HepG2 (cell line): ENCODE measurements around the gene AXDND1. TPM values are rescaled to one million over a fixed set of nuclear protein-coding genes. Genes with fewer than 3 reads are reported as not detected.

Experiments
- ATF1 ChIP-seq: IDR thresholded peaks from 2 replicates; pipeline ENCODE4 v1.6.1; 2016; ENCODE audit warnings: mild to moderate bottlenecking, control low read depth
- BCL6 ChIP-seq: IDR thresholded peaks from 2 replicates; pipeline ENCODE4 v1.6.1; 2016; ENCODE audit warnings: missing genetic modification reagents, missing compliant biosample characterization
- HNRNPL ChIP-seq: fragments of 200-400 bp; formaldehyde crosslinking; IDR thresholded peaks from 2 replicates; pipeline ENCODE4 v1.6.1; 2017; ENCODE audit warnings: mild to moderate bottlenecking, low read depth, low read length
- KAT7 ChIP-seq: IDR thresholded peaks from 2 replicates; pipeline ENCODE4 v1.6.1; 2018; ENCODE audit warnings: borderline replicate concordance, missing compliant biosample characterization
- KDM3A ChIP-seq: IDR thresholded peaks from 2 replicates; pipeline ENCODE4 v1.6.1; 2018; ENCODE audit warnings: low read depth, missing compliant biosample characterization
- KDM4B ChIP-seq: sonication (generic); formaldehyde crosslinking; IDR thresholded peaks from 2 replicates; pipeline ENCODE4 v1.4.0; 2020; ENCODE audit warnings: missing genetic modification reagents
- MYC ChIP-seq: sonication (generic); formaldehyde crosslinking; IDR thresholded peaks from 2 replicates; pipeline ENCODE4 v1.9.0; 2021; ENCODE audit warnings: missing genetic modification reagents, borderline replicate concordance
- NFE2 ChIP-seq: sonication (generic); formaldehyde crosslinking; IDR thresholded peaks from 2 replicates; pipeline ENCODE4 v1.4.0; 2020; ENCODE audit warnings: missing genetic modification reagents
- NFE2L2 ChIP-seq: fragments of 150-350 bp; IDR thresholded peaks from 2 replicates; pipeline ENCODE4 v1.6.1; 2014; ENCODE audit warnings: low read length
- PHF20 ChIP-seq: sonication (generic); formaldehyde crosslinking; IDR thresholded peaks from 2 replicates; pipeline ENCODE4 v1.5.0; 2020; ENCODE audit warnings: mild to moderate bottlenecking, missing genetic modification reagents
- RARG ChIP-seq: sonication (generic); formaldehyde crosslinking; IDR thresholded peaks from 2 replicates; pipeline ENCODE4 v1.4.0; 2020; ENCODE audit warnings: low read depth, mild to moderate bottlenecking, missing genetic modification reagents
- SNAI1 ChIP-seq: sonication (generic); formaldehyde crosslinking; IDR thresholded peaks from 2 replicates; pipeline ENCODE4 v1.5.0; 2020; ENCODE audit warnings: mild to moderate bottlenecking, missing genetic modification reagents, borderline replicate concordance
- TBX2 ChIP-seq: sonication (generic); formaldehyde crosslinking; IDR thresholded peaks from 2 replicates; pipeline ENCODE4 v1.5.0; 2020; ENCODE audit warnings: missing genetic modification reagents, mild to moderate bottlenecking, borderline replicate concordance
- TSC22D2 ChIP-seq: sonication (generic); formaldehyde crosslinking; IDR thresholded peaks from 2 replicates; pipeline ENCODE4 v1.5.1; 2020; ENCODE audit warnings: missing genetic modification reagents, mild to moderate bottlenecking, borderline replicate concordance
- XRCC5 ChIP-seq: fragments of 200-400 bp; formaldehyde crosslinking; optimal IDR thresholded peaks from 2 replicates; pipeline ENCODE3; 2017; ENCODE audit warnings: mild to moderate bottlenecking, low read length
- ZNF160 ChIP-seq: sonication (generic); formaldehyde crosslinking; IDR thresholded peaks from 2 replicates; pipeline ENCODE4 v1.8.0; 2022; ENCODE audit warnings: mild to moderate bottlenecking, inconsistent platforms, missing genetic modification reagents
- ZNF207 ChIP-seq: fragments of 450-650 bp; IDR thresholded peaks from 2 replicates; pipeline ENCODE4 v1.6.1; 2016; ENCODE audit warnings: antibody characterized with exemption, borderline replicate concordance
- ZNF224 ChIP-seq: sonication (generic); formaldehyde crosslinking; IDR thresholded peaks from 2 replicates; pipeline ENCODE4 v1.5.0; 2020; ENCODE audit warnings: mild to moderate bottlenecking, missing genetic modification reagents
- ZNF317 ChIP-seq: sonication (generic); formaldehyde crosslinking; IDR thresholded peaks from 2 replicates; pipeline ENCODE4 v1.5.0; 2020; ENCODE audit warnings: mild to moderate bottlenecking, missing genetic modification reagents
- ZNF335 ChIP-seq: sonication (generic); formaldehyde crosslinking; IDR thresholded peaks from 2 replicates; pipeline ENCODE4 v1.4.0; 2020; ENCODE audit warnings: missing genetic modification reagents
- ZNF530 ChIP-seq: sonication (generic); formaldehyde crosslinking; IDR thresholded peaks from 2 replicates; pipeline ENCODE4 v1.5.0; 2020; ENCODE audit warnings: low read depth, mild to moderate bottlenecking, missing genetic modification reagents
- ZNF564 ChIP-seq: sonication (generic); formaldehyde crosslinking; IDR thresholded peaks from 2 replicates; pipeline ENCODE4 v1.8.1; 2023; ENCODE audit warnings: mild to moderate bottlenecking, missing genetic modification reagents
- ZNF572 ChIP-seq: sonication (generic); formaldehyde crosslinking; IDR thresholded peaks from 2 replicates; pipeline ENCODE4 v1.5.1; 2020; ENCODE audit warnings: mild to moderate bottlenecking, missing genetic modification reagents
- ZNF678 ChIP-seq: sonication (generic); formaldehyde crosslinking; IDR thresholded peaks from 2 replicates; pipeline ENCODE4 v1.4.0; 2020; ENCODE audit warnings: mild to moderate bottlenecking, missing genetic modification reagents
- ZNF749 ChIP-seq: sonication (generic); formaldehyde crosslinking; IDR thresholded peaks from 2 replicates; pipeline ENCODE4 v1.8.0; 2022; ENCODE audit warnings: mild to moderate bottlenecking, missing genetic modification reagents, moderate library complexity, borderline replicate concordance
- ZSCAN12 ChIP-seq: sonication (generic); formaldehyde crosslinking; IDR thresholded peaks from 2 replicates; pipeline ENCODE4 v1.9.0; 2021; ENCODE audit warnings: mild to moderate bottlenecking, missing genetic modification reagents
- polyA plus RNA-seq, 8 experiments: library from polyadenylated mRNA; depleted of rRNA in 3 of 8; stranded (reverse) in 7 of 8; unstranded in 1 of 8; fragments of >200 nt; fragmentation: Illumina TruSeq in 4 of 8; extraction: Trizol in 4 of 8; gene quantifications; 2 replicates each; pipeline versions ENCODE4 v1.2.1 to v1.2.3, GENCODE V29; 2011 to 2016; ENCODE audit warnings: low read depth in 4 of 8, missing spikeins in 1 of 8, mixed read lengths in 1 of 8; ENCODE audit not compliant: insufficient read depth in 1 of 8
- total RNA-seq, 5 experiments: library from RNA; depleted of rRNA; stranded (reverse); fragments of >200 nt; fragmentation: Illumina TruSeq; extraction: Trizol; gene quantifications; 2 replicates each; pipeline ENCODE4 v1.2.3, GENCODE V29; 2016; ENCODE audit warnings: low read depth in 1 of 5
- TF ChIP-seq, protein P1 (sequence below): sonication (generic); formaldehyde crosslinking; IDR thresholded peaks from 2 replicates; pipeline ENCODE4 v1.5.0; 2020; ENCODE audit warnings: missing genetic modification reagents
- TF ChIP-seq, protein P2 (sequence below): IDR thresholded peaks from 2 replicates; pipeline ENCODE4 v1.6.1; 2016; ENCODE audit warnings: low read depth, control low read depth
- TF ChIP-seq, protein P3 (sequence below): conservative IDR thresholded peaks from 2 replicates; pipeline ENCODE4 v1.6.1; 2018; ENCODE audit warnings: missing genetic modification reagents

Gene AXDND1
- total and polyA plus RNA-seq, 2 of the 13 experiments (the other 11 are each of a cell fraction or from before 2014, with no cell fraction given): 0.15 to 0.40 TPM

DNA sequence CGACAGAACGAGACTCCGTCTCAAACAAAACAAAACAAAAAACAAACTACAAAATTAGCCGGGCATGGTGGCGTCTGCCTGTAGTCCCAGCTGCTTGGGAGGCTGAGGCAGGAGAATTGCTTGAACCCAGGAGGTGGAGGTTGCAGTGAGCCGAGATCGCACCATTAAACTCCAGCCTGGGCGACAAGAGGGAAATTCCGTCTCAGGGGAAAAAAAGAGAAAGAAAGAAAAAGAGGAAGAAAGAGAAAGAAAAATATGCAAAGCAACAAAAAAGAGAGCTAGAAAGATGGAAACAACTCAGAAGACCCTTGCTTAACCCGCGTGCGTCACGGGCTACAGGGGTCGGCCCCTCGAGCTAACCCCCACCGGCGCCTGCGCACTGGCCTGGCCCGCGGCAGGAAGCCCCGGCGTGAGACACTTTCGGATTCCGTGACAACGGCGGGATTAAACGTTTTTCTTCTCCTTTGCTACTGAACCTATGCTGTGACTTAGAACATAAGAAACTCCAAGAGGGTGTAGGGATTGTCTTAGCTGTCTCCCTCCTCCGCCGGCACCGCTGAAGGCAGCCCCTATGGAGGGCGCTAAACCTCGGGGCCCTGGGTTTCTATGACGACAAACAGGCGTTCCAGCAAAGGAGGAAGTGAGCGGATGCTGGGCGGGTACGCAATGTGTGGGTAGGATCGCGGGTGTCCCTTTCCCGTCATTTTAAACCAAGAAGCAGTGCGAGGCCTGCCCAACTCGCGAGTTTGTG is at the start of gene AXDND1 (continued):
- no peak for TF ChIP-seq ZNF224 (CRISPR knock-in tag)
- no peak for TF ChIP-seq TSC22D2 (CRISPR knock-in tag)
- TF ChIP-seq XRCC5: no peak
- TF ChIP-seq PHF20 (CRISPR knock-in tag): peak; percentile 78
- no peak for TF ChIP-seq NFE2L2
- peak; percentile 75; the same call in 1 of the 2 replicates for TF ChIP-seq ATF1 (CRISPR knock-in tag)
- TF ChIP-seq, protein P1, sequence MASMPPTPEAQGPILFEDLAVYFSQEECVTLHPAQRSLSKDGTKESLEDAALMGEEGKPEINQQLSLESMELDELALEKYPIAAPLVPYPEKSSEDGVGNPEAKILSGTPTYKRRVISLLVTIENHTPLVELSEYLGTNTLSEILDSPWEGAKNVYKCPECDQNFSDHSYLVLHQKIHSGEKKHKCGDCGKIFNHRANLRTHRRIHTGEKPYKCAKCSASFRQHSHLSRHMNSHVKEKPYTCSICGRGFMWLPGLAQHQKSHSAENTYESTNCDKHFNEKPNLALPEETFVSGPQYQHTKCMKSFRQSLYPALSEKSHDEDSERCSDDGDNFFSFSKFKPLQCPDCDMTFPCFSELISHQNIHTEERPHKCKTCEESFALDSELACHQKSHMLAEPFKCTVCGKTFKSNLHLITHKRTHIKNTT: no peak
- TF ChIP-seq ZNF564 (CRISPR knock-in tag): no peak
- TF ChIP-seq, protein P2, sequence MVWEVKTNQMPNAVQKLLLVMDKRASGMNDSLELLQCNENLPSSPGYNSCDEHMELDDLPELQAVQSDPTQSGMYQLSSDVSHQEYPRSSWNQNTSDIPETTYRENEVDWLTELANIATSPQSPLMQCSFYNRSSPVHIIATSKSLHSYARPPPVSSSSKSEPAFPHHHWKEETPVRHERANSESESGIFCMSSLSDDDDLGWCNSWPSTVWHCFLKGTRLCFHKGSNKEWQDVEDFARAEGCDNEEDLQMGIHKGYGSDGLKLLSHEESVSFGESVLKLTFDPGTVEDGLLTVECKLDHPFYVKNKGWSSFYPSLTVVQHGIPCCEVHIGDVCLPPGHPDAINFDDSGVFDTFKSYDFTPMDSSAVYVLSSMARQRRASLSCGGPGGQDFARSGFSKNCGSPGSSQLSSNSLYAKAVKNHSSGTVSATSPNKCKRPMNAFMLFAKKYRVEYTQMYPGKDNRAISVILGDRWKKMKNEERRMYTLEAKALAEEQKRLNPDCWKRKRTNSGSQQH (CRISPR knock-in tag): no peak
- TF ChIP-seq NFE2 (CRISPR knock-in tag): no peak
- TF ChIP-seq ZNF572 (CRISPR knock-in tag): no peak
- TF ChIP-seq ZNF317 (CRISPR knock-in tag): 0 out of 2 replicates have a peak, but pooled peaks have one; percentile 42
- TF ChIP-seq ZNF335 (CRISPR knock-in tag): peak; percentile 100
- no peak for TF ChIP-seq HNRNPL
- TF ChIP-seq ZNF160 (CRISPR knock-in tag): no peak
- TF ChIP-seq, protein P3, sequence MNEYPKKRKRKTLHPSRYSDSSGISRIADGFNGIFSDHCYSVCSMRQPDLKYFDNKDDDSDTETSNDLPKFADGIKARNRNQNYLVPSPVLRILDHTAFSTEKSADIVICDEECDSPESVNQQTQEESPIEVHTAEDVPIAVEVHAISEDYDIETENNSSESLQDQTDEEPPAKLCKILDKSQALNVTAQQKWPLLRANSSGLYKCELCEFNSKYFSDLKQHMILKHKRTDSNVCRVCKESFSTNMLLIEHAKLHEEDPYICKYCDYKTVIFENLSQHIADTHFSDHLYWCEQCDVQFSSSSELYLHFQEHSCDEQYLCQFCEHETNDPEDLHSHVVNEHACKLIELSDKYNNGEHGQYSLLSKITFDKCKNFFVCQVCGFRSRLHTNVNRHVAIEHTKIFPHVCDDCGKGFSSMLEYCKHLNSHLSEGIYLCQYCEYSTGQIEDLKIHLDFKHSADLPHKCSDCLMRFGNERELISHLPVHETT (CRISPR knock-in tag): no peak
- TF ChIP-seq ZNF749 (CRISPR knock-in tag): no peak
- TF ChIP-seq MYC (CRISPR knock-in tag): no peak
- no peak for TF ChIP-seq ZNF530 (CRISPR knock-in tag)
- TF ChIP-seq SNAI1: no peak
- no peak for TF ChIP-seq KAT7 (CRISPR knock-in tag)
- TF ChIP-seq ZSCAN12 (CRISPR knock-in tag): no peak
- no peak for TF ChIP-seq BCL6
- TF ChIP-seq ZNF678: no peak
- TF ChIP-seq TBX2 (CRISPR knock-in tag): no peak
- TF ChIP-seq RARG (CRISPR knock-in tag): no peak
- 0 out of 2 replicates have a peak, but pooled peaks have one; percentile 17 for TF ChIP-seq KDM4B (CRISPR knock-in tag)
- TF ChIP-seq ZNF207: no peak
- TF ChIP-seq KDM3A (CRISPR knock-in tag): no peak
